ENCODE measurements around the gene PPP2R2D.
"Not testable (repeated sequence)": the region's sequence is repeated elsewhere in the genome, so short reads cannot be mapped to it uniquely, and the experiment has no call there.

GRCh38 chr10:131949908-131950307, 49.1 kb downstream of the PPP2R2D start:
- TF ChIP-seq CTCF, POLR2A (IDR thresholded peaks at IDR 0.05): not testable (repeated sequence)

All from body of pancreas (tissue), 4 donors.